SK-N-SH treated with all-trans-retinoic acid at 6 μM for 48 hours (cell line): Measurements from ENCODE around the gene MCTP2.

Experiments
- ATAC-seq: fragments of 200-7000 bp; cut with Tn5 transposase; 3 replicates; pipeline ENCODE4 v1.9.1; 2020; ENCODE audit warnings: mild to moderate bottlenecking, moderate library complexity
- ARNTL ChIP-seq: fragments of 450-650 bp; formaldehyde crosslinking; IDR thresholded peaks from 2 replicates; pipeline ENCODE4 v1.5.0; 2020; ENCODE audit warnings: low read depth, mild to moderate bottlenecking, moderate library complexity, borderline replicate concordance
- BACH2 ChIP-seq: fragments of 250-450 bp; sonication (Bioruptor Pico); IDR thresholded peaks from 2 replicates; pipeline ENCODE4 v1.9.0; 2021; ENCODE audit warnings: mild to moderate bottlenecking, borderline replicate concordance
- CSDC2 ChIP-seq: fragments of 250-450 bp; sonication (Bioruptor Pico); IDR thresholded peaks from 2 replicates; pipeline ENCODE4 v1.5.0; 2020; ENCODE audit warnings: mild to moderate bottlenecking, moderate library complexity
- GLIS3 ChIP-seq: fragments of 250-450 bp; sonication (Bioruptor Pico); IDR thresholded peaks from 2 replicates; pipeline ENCODE4 v1.5.0; 2020; ENCODE audit warnings: mild to moderate bottlenecking, moderate library complexity
- ISL1 ChIP-seq: fragments of 250-450 bp; sonication (Bioruptor Pico); IDR thresholded peaks from 2 replicates; pipeline ENCODE4 v2.1.2; 2022; ENCODE audit warnings: mild to moderate bottlenecking, moderate library complexity
- OSR1 ChIP-seq: fragments of 250-450 bp; sonication (Bioruptor Pico); IDR thresholded peaks from 2 replicates; pipeline ENCODE4 v1.8.0; 2022; ENCODE audit warnings: moderate library complexity, mild to moderate bottlenecking, inconsistent platforms
- PATZ1 ChIP-seq: fragments of 250-450 bp; sonication (Bioruptor Pico); IDR thresholded peaks from 2 replicates; pipeline ENCODE4 v1.8.0; 2020; ENCODE audit warnings: mild to moderate bottlenecking, moderate library complexity, borderline replicate concordance
- POU6F1 ChIP-seq: fragments of 250-450 bp; sonication (Bioruptor Pico); IDR thresholded peaks from 2 replicates; pipeline ENCODE4 v1.8.0; 2021; ENCODE audit warnings: low read depth, mild to moderate bottlenecking, moderate library complexity, borderline replicate concordance
- PPARA ChIP-seq: fragments of 250-450 bp; sonication (Bioruptor Pico); IDR thresholded peaks from 2 replicates; pipeline ENCODE4 v1.5.0; 2020; ENCODE audit warnings: mild to moderate bottlenecking, borderline replicate concordance
- RARB ChIP-seq: fragments of 250-450 bp; sonication (Bioruptor Pico); IDR thresholded peaks from 2 replicates; pipeline ENCODE4 v1.8.0; 2021; ENCODE audit warnings: mild to moderate bottlenecking, moderate library complexity
- SNAI2 ChIP-seq: fragments of 250-450 bp; sonication (Bioruptor Pico); IDR thresholded peaks from 2 replicates; pipeline ENCODE4 v1.5.0; 2020; ENCODE audit warnings: mild to moderate bottlenecking, moderate library complexity
- TCF4 ChIP-seq: fragments of 250-450 bp; sonication (Bioruptor Pico); IDR thresholded peaks from 2 replicates; pipeline ENCODE4 v1.8.0; 2021; ENCODE audit warnings: mild to moderate bottlenecking, moderate library complexity, borderline replicate concordance
- TOX ChIP-seq: fragments of 250-450 bp; sonication (Bioruptor Pico); IDR thresholded peaks from 2 replicates; pipeline ENCODE4 v1.8.0; 2021; ENCODE audit warnings: mild to moderate bottlenecking, moderate library complexity, borderline replicate concordance
- TSHZ2 ChIP-seq: fragments of 250-450 bp; sonication (Bioruptor Pico); IDR thresholded peaks from 2 replicates; pipeline ENCODE4 v1.5.0; 2020; ENCODE audit warnings: mild to moderate bottlenecking, moderate library complexity
- ZC3H10 ChIP-seq: fragments of 250-450 bp; sonication (Bioruptor Pico); IDR thresholded peaks from 2 replicates; pipeline ENCODE4 v1.5.1; 2021; ENCODE audit warnings: mild to moderate bottlenecking, moderate library complexity
- ZFP3 ChIP-seq: fragments of 250-450 bp; sonication (Bioruptor Pico); IDR thresholded peaks from 2 replicates; pipeline ENCODE4 v1.5.0; 2020; ENCODE audit warnings: mild to moderate bottlenecking, moderate library complexity
- ZFP30 ChIP-seq: fragments of 450-650 bp; formaldehyde crosslinking; IDR thresholded peaks from 2 replicates; pipeline ENCODE4 v1.5.0; 2022; ENCODE audit warnings: mild to moderate bottlenecking, moderate library complexity
- ZNF70 ChIP-seq: fragments of 450-650 bp; formaldehyde crosslinking; IDR thresholded peaks from 2 replicates; pipeline ENCODE4 v1.5.0; 2020; ENCODE audit warnings: mild to moderate bottlenecking, moderate library complexity
- ZNF8 ChIP-seq: fragments of 450-650 bp; formaldehyde crosslinking; IDR thresholded peaks from 2 replicates; pipeline ENCODE4 v1.5.0; 2020; ENCODE audit warnings: mild to moderate bottlenecking, moderate library complexity
- TF ChIP-seq, protein P1 (sequence below): fragments of 250-450 bp; sonication (Bioruptor Pico); IDR thresholded peaks from 2 replicates; pipeline ENCODE4 v1.5.1; 2020; ENCODE audit warnings: low read depth, mild to moderate bottlenecking, moderate library complexity
- TF ChIP-seq, protein P2 (sequence below): fragments of 250-450 bp; sonication (Bioruptor Pico); IDR thresholded peaks from 2 replicates; pipeline ENCODE4 v1.5.1; 2021; ENCODE audit warnings: mild to moderate bottlenecking, moderate library complexity

Gene MCTP2

GRCh38 chr15:94199725-94200124 is 31.6 kb upstream of the MCTP2 start (continued):
- TF ChIP-seq ZNF70 (CRISPR knock-in tag) (no peak), GLIS3 (CRISPR knock-in tag) (no peak), ZNF8 (CRISPR knock-in tag) (no peak), ZFP30 (CRISPR knock-in tag) (no peak), PPARA (CRISPR knock-in tag) (no peak), CSDC2 (CRISPR knock-in tag) (no peak), OSR1 (CRISPR knock-in tag) (no peak), ISL1 (CRISPR knock-in tag) (no peak), TSHZ2 (no peak), RARB (CRISPR knock-in tag) (no peak), TOX (CRISPR knock-in tag) (no peak)
- TF ChIP-seq, all 23 proteins: peak for 0

DNA sequence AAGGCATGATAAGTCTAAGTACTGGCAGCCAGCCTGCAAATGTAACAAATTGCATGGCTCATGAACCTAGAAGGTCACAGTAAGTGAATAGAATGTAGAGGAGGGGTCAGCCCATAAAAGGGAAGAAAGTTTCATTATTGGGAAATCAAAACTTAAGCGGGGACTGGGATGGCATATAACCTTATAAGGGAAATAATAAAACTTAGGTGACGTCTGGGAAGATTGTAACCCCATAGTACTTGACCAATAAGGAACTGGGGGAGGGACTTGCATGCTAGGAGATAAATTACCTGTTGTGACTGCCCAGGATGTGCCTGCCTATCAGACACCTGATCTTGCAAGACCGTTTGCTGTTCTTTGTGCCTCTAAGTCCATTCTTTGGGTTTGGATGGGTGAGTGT is 28.1 kb upstream of the MCTP2 start:
- ATAC-seq: no peak
- TF ChIP-seq RARB (CRISPR knock-in tag) (no peak), POU6F1 (CRISPR knock-in tag) (no peak), ISL1 (CRISPR knock-in tag) (no peak), SNAI2 (CRISPR knock-in tag) (no peak), TCF4 (no peak), TOX (CRISPR knock-in tag) (no peak), PATZ1 (CRISPR knock-in tag) (no peak), PPARA (CRISPR knock-in tag) (no peak), GLIS3 (CRISPR knock-in tag) (no peak), ZFP30 (CRISPR knock-in tag) (no peak), CSDC2 (CRISPR knock-in tag) (no peak), ZNF8 (CRISPR knock-in tag) (no peak), TSHZ2 (no peak), ZC3H10 (CRISPR knock-in tag) (no peak)

GRCh38 chr15:94205366-94205765 is 26.0 kb upstream of the MCTP2 start:
- ATAC-seq: no peak
- TF ChIP-seq, protein P1, sequence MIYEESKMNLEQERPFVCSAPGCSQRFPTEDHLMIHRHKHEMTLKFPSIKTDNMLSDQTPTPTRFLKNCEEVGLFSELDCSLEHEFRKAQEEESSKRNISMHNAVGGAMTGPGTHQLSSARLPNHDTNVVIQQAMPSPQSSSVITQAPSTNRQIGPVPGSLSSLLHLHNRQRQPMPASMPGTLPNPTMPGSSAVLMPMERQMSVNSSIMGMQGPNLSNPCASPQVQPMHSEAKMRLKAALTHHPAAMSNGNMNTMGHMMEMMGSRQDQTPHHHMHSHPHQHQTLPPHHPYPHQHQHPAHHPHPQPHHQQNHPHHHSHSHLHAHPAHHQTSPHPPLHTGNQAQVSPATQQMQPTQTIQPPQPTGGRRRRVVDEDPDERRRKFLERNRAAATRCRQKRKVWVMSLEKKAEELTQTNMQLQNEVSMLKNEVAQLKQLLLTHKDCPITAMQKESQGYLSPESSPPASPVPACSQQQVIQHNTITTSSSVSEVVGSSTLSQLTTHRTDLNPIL (CRISPR knock-in tag): no peak
- no peak for TF ChIP-seq POU6F1 (CRISPR knock-in tag)
- no peak for TF ChIP-seq ZNF70 (CRISPR knock-in tag)
- no peak for TF ChIP-seq ZNF8 (CRISPR knock-in tag)
- TF ChIP-seq, protein P2, sequence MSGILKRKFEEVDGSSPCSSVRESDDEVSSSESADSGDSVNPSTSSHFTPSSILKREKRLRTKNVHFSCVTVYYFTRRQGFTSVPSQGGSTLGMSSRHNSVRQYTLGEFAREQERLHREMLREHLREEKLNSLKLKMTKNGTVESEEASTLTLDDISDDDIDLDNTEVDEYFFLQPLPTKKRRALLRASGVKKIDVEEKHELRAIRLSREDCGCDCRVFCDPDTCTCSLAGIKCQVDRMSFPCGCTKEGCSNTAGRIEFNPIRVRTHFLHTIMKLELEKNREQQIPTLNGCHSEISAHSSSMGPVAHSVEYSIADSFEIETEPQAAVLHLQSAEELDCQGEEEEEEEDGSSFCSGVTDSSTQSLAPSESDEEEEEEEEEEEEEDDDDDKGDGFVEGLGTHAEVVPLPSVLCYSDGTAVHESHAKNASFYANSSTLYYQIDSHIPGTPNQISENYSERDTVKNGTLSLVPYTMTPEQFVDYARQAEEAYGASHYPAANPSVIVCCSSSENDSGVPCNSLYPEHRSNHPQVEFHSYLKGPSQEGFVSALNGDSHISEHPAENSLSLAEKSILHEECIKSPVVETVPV (CRISPR knock-in tag): no peak
- no peak for TF ChIP-seq SNAI2 (CRISPR knock-in tag)
- no peak for TF ChIP-seq PATZ1 (CRISPR knock-in tag)
- TF ChIP-seq ZFP3 (CRISPR knock-in tag): no peak
- no peak for TF ChIP-seq TOX (CRISPR knock-in tag)
- TF ChIP-seq RARB (CRISPR knock-in tag): no peak
- TF ChIP-seq BACH2 (CRISPR knock-in tag): no peak
- TF ChIP-seq CSDC2 (CRISPR knock-in tag): no peak
- no peak for TF ChIP-seq ARNTL (CRISPR knock-in tag)
- no peak for TF ChIP-seq OSR1 (CRISPR knock-in tag)
